Kidney epithelial cell (primary cell): ENCODE results near the gene DNAJB12. TPM values are rescaled to one million over a fixed set of nuclear protein-coding genes. Genes with fewer than 3 reads are reported as not detected.

Source experiments
- DNase-seq: peaks from one replicate; pipeline ENCODE4 v3.0.0-alpha.2; 2010; ENCODE audit warnings: low read depth
- H3K27me3 ChIP-seq: 2 replicates; pipeline ENCODE4 v1.6.0; 2011; ENCODE audit warnings: low read length; ENCODE audit not compliant: control insufficient read depth, insufficient read depth
- H3K36me3 ChIP-seq: 2 replicates; pipeline ENCODE4 v1.5.1; 2011; ENCODE audit warnings: low read length; ENCODE audit not compliant: control insufficient read depth, insufficient read depth
- H3K4me3 ChIP-seq: 2 replicates; pipeline ENCODE4 v1.5.1; 2011; ENCODE audit warnings: low read depth, mild to moderate bottlenecking, control low read depth, low read length
- total RNA-seq: library from RNA; depleted of rRNA; stranded (reverse); fragments of >200 nt; gene quantifications from 2 replicates; pipeline ENCODE4 v1.2.3, GENCODE V29; 2015
- TF ChIP-seq, protein P1 (sequence below): IDR thresholded peaks from 2 replicates; pipeline ENCODE4 v1.5.1; 2011; ENCODE audit warnings: mild to moderate bottlenecking, moderate library complexity, low read length, control low read depth, inconsistent platforms; ENCODE audit not compliant: insufficient read depth, poor library complexity, severe bottlenecking

Gene DNAJB12
- total RNA-seq, 1 donor from 2014 or later: 34.4 TPM

DNA sequence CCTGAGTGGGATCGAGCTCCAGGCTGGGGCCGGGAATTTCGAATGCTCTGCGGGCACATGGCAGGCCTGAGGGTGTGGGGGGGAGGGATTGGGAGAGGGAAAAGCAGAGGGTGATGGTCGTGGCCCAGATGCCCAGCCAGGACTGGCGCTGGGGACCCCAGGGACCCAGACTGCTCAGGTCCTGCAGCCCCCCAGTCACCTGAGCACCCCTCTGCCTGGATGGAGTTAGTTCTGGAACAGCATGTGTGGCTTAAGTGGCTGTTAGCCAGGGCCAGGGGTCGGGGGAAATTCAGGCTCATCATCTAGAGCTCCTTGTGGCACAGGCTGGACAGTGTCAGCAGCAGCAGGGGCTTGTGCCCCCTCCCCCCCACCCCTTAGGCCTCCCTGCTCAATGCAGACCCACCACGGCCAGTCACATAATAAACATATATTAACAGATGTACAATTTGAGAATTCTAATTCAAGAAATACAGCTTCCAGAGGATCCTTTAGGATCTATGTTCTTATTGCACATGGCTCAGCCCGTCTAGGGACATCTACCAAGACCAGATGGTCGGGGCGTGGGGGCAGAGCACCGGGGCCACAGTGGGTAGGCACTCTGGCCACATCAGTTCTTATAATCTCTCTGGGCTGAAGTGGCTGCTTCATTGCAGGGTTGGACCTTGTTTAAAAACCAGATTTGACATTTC is 22.2 kb downstream of the DNAJB12 start:
- Histone ChIP-seq H3K27me3 (no peaks in the 10 kb centered on the region), H3K36me3 (peaks cover 2% of the 10 kb centered on the region), H3K4me3 (no peak overlapping the region)
- no peak for DNase-seq
- TF ChIP-seq, protein P1, sequence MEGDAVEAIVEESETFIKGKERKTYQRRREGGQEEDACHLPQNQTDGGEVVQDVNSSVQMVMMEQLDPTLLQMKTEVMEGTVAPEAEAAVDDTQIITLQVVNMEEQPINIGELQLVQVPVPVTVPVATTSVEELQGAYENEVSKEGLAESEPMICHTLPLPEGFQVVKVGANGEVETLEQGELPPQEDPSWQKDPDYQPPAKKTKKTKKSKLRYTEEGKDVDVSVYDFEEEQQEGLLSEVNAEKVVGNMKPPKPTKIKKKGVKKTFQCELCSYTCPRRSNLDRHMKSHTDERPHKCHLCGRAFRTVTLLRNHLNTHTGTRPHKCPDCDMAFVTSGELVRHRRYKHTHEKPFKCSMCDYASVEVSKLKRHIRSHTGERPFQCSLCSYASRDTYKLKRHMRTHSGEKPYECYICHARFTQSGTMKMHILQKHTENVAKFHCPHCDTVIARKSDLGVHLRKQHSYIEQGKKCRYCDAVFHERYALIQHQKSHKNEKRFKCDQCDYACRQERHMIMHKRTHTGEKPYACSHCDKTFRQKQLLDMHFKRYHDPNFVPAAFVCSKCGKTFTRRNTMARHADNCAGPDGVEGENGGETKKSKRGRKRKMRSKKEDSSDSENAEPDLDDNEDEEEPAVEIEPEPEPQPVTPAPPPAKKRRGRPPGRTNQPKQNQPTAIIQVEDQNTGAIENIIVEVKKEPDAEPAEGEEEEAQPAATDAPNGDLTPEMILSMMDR: no peak

DNA sequence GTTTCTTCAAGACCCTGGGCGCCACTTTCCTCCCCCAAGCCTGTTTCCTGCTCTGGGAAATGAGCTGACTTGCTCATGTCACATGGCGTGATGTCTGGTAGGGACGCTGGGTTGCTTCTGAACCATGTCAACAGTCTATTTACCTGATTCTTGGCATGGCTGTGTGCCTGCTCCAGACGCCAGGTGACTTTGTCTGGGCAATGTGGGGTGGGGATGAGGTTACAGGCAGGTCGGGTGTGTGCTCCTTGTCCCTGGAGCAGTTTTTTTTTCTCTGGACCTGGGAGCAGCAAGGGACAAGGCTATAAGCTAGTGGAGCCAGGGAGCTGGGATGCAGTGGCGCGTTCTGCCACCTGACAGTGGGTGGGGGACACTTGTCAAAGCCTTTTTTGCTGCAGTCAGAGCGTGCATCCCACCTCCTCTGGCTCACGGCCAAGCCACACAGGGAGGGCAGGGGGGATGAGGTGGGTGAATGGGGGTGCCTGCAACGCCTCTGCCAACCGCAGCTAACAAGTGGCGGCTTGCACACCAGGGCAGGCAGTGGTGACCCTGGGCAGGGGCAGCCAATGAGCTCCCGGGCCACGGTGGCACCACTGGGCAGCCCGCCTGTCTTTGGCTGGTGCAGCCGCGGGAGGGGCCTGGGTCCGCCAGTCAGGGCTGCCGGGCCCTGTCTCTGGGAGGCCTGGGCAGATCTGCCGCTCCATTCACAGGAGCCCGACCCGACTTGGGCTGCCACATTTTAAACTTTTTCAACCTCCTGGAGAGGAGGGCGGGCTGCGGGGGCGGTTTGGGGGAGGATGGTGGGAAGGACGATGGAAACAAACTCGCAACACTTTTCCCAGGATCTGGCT is 22.9 kb downstream of the DNAJB12 start:
- Histone ChIP-seq H3K36me3 (peaks cover 2% of the 10 kb centered on the region), H3K27me3 (no peaks in the 10 kb centered on the region), H3K4me3 (no peak overlapping the region)
- TF ChIP-seq, protein P1: peak; percentile 40
- peak; percentile 88 for DNase-seq

DNA sequence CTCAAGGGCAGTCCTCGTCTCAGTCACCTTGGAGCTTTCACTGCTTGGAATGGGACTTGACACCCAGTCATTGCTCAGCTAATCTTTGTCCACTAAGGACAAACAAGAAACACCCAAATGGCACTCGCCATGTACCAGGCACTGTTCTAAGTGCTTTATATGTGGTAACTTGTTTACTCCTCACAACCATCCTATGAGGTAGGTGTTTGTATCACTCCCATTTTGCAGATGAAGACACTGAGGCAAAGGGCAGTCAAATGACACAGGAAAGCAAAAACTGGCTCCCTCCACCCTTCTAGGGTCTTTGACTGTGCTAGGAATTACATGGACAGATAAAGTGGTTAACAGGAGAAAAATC is 24.7 kb downstream of the DNAJB12 start:
- TF ChIP-seq, protein P1: no peak

DNA sequence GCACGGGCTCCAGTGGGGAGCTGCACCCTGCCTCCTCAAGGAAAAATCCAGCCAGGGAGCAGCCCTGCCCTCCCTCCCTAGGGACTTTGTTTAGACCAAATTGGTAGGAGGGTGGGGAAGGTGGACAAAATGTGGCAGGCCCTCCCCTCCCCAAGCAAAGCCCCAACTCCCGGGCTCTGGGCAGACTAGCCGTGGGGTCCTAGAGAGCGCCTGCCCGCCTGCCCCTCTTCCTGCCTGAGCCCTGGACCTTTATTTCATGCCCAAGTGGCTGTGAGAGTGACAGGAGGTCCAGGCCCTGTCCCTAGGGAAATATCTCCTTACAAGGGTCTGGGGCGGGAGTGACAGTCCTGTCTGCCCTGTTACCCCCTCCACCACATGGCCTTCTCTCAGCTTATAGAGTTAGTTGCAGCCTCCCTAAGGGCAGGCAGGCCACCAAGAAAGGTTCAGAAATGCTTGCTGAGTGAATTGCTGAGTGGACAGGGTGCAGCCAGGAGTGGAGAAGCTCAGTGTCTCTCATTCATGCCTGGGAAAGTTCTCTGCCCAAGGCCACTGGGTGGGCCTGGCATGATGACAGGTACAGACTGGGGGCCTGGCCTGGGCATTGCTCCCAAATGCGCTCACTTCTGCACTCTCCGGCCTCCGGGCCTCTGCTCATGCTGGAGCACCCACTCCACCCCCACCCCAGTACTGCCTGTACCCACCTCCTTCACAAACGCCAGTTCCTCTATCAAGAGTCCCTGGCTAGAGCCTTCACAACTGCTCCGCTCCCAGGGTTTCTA is 25.2 kb downstream of the DNAJB12 start:
- Histone ChIP-seq H3K4me3 (no peak overlapping the region), H3K27me3 (no peaks in the 10 kb centered on the region), H3K36me3 (peaks cover 2% of the 10 kb centered on the region)
- TF ChIP-seq, protein P1: no peak
- DNase-seq: no peak

More for the DNA sequence above, 24.7 kb downstream of the DNAJB12 start:
- H3K4me3 ChIP-seq: no peak overlapping the region
- H3K36me3 ChIP-seq: peaks cover 2% of the 10 kb centered on the region
- no peaks in the 10 kb centered on the region for H3K27me3 ChIP-seq
- no peak for DNase-seq

DNA sequence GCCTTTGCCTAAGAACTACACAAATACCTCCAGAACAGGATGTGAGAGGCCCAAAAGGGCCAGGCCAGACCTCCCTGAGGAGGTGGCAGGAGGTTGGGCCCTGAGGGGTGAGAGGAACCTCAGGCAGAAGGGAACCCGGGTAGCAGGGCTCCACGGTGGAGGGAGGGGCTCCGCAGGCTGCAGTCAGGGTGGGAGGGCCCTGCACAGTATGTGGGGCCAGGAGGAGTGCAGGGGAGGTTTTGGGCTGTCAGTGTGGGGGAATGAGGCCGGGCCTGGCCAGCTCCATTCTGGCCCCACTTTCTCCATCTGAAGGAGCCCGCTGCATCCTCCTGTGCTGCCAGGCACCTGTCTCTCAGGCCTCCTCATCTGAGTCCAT is 25.9 kb downstream of the DNAJB12 start:
- TF ChIP-seq, protein P1: no peak
- peaks cover 2% of the 10 kb centered on the region for H3K36me3 ChIP-seq
- no peak for DNase-seq
- no peaks in the 10 kb centered on the region for H3K27me3 ChIP-seq
- H3K4me3 ChIP-seq: no peak overlapping the region
